ENCODE data around the gene ZG16. TPM values are rescaled to one million over a fixed set of nuclear protein-coding genes. Genes with fewer than 3 reads are reported as not detected.

Gene ZG16
- total and polyA plus RNA-seq, 9 of the 15 experiments (the other 6 are each of a cell fraction or from before 2014, with no cell fraction given), result 0.04 TPM; not detected in 8

- TF ChIP-seq SIN3A (IDR thresholded peaks at IDR 0.05; ENCODE audit: borderline replicate concordance in 2 of 2, control insufficient read depth in 1 of 2, low read depth in 2 of 2, low read length in 2 of 2) (peak; percentile 25 to 87; a peak in 2 of 4 replicates), ZKSCAN8 (CRISPR knock-in tag; IDR thresholded peaks at IDR 0.05) (peak; percentile 84), ZNF197 (CRISPR knock-in tag; IDR thresholded peaks at IDR 0.05; ENCODE audit: low read depth) (peak; percentile 94), BRD4 (IDR thresholded peaks at IDR 0.05) (peak; percentile 73), NCOR1 (IDR thresholded peaks at IDR 0.05) (peak; percentile 56; the same call in 1 of the 2 replicates), RBM14 (IDR thresholded peaks at IDR 0.05; ENCODE audit: borderline replicate concordance, insufficient read depth, low read depth, low read length) (no peak), YBX1 (IDR thresholded peaks at IDR 0.05) (no peak), KLF10 (CRISPR knock-in tag; IDR thresholded peaks at IDR 0.05) (no peak), MYNN (IDR thresholded peaks at IDR 0.05) (peak; percentile 92), MYNN (CRISPR knock-in tag; IDR thresholded peaks at IDR 0.05) (no peak), SMARCC2 (IDR thresholded peaks at IDR 0.05; ENCODE audit: low read depth) (no peak), PKNOX1 (IDR thresholded peaks at IDR 0.05) (no peak), MBD1 (CRISPR knock-in tag; IDR thresholded peaks at IDR 0.05) (no peak), PURB (CRISPR knock-in tag; IDR thresholded peaks at IDR 0.05; ENCODE audit: low read depth) (no peak), ASH1L (IDR thresholded peaks at IDR 0.05; ENCODE audit: borderline replicate concordance, low read depth, partially characterized antibody) (peak; percentile 57), KAT8 (IDR thresholded peaks at IDR 0.05; ENCODE audit: low read depth) (no peak), PYGO2 (tag; IDR thresholded peaks at IDR 0.05) (no peak), NFE2 (IDR thresholded peaks at IDR 0.05; ENCODE audit: low read depth) (peak; percentile 14), ZNF347 (CRISPR knock-in tag; IDR thresholded peaks at IDR 0.05; ENCODE audit: low read depth) (no peak), ZNF512 (tag; IDR thresholded peaks at IDR 0.05) (no peak)
- TF ChIP-seq, protein P1, sequence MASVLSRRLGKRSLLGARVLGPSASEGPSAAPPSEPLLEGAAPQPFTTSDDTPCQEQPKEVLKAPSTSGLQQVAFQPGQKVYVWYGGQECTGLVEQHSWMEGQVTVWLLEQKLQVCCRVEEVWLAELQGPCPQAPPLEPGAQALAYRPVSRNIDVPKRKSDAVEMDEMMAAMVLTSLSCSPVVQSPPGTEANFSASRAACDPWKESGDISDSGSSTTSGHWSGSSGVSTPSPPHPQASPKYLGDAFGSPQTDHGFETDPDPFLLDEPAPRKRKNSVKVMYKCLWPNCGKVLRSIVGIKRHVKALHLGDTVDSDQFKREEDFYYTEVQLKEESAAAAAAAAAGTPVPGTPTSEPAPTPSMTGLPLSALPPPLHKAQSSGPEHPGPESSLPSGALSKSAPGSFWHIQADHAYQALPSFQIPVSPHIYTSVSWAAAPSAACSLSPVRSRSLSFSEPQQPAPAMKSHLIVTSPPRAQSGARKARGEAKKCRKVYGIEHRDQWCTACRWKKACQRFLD (CRISPR knock-in tag; IDR thresholded peaks at IDR 0.05), result peak; percentile 97
- TF ChIP-seq, protein P2, sequence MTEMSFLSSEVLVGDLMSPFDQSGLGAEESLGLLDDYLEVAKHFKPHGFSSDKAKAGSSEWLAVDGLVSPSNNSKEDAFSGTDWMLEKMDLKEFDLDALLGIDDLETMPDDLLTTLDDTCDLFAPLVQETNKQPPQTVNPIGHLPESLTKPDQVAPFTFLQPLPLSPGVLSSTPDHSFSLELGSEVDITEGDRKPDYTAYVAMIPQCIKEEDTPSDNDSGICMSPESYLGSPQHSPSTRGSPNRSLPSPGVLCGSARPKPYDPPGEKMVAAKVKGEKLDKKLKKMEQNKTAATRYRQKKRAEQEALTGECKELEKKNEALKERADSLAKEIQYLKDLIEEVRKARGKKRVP (CRISPR knock-in tag; IDR thresholded peaks at IDR 0.05), result peak; percentile 43; the same call in 1 of the 2 replicates
These were observed 27.4 kb downstream of the ZG16 start (continued) for GRCh38 chr16:29805232-29806098.
